HepG2 (cell line): ENCODE results near the gene ALK. TPM values are rescaled to one million over a fixed set of nuclear protein-coding genes. Genes with fewer than 3 reads are reported as not detected.

Source experiments
- ATAC-seq: fragments of 200-7000 bp; cut with Tn5 transposase; 3 replicates; pipeline ENCODE4 v1.9.1; 2020; ENCODE audit warnings: mild to moderate bottlenecking, moderate library complexity
- BruUV-seq: library from RNA; stranded (reverse); fragments of 400-500 nt; replicated peaks from 2 replicates; lab custom pipeline; 2021; lab: Mats Ljungman, UMichigan
- CTCF ChIA-PET: fragments of 300-600 bp; formaldehyde crosslinking; extraction: SDS; loops from one replicate; lab custom pipeline; 2021; ENCODE audit warnings: low total read pairs, inconsistent platforms, low intra/inter-chr PET ratio; lab: Yijun Ruan, JAX
- POLR2A ChIA-PET: fragments of 350-600 bp; sonication (Branson Sonifier 250); formaldehyde crosslinking; loops from one replicate; lab custom pipeline; 2020; ENCODE audit warnings: antibody characterized with exemption, inconsistent platforms; lab: Yijun Ruan, JAX
- DNase-seq: peaks from one replicate; pipeline ENCODE4 v3.0.0-alpha.2; 2015; ENCODE audit warnings: low spot score
- FAIRE-seq: peaks from 3 replicates; lab custom pipeline; 2011; peaks lifted over from hg19 to GRCh38; lab: Jason Lieb, UNC
- H2AFZ ChIP-seq: one replicate; pipeline ENCODE4 v1.6.1; 2011; ENCODE audit warnings: low read length, inconsistent platforms
- H3K27ac ChIP-seq: fragments of 300-600 bp; 3 replicates; pipeline ENCODE4 v1.8.0; 2011; ENCODE audit warnings: mixed run types, mild to moderate bottlenecking, mixed read lengths, low read length, inconsistent platforms; ENCODE audit not compliant: insufficient read depth; ENCODE audit errors: extremely low read length
- H3K27me3 ChIP-seq, 2 experiments: fragments of 200-600 bp in 1 of 2; 2 replicates in 1 of 2; 3 replicates in 1 of 2; pipeline versions ENCODE4 v1.6.0 to v1.8.0; 2011; ENCODE audit warnings: low read length in 2 of 2, mild to moderate bottlenecking in 2 of 2, moderate library complexity in 2 of 2, inconsistent platforms in 1 of 2; ENCODE audit not compliant: insufficient read depth in 2 of 2, control insufficient read depth in 1 of 2
- H3K36me3 ChIP-seq, 2 experiments: fragments of 200-600 bp in 1 of 2; replicated peaks in 1 of 2; 2 replicates in 1 of 2; 3 replicates in 1 of 2; pipeline versions ENCODE4 v1.5.1 to v1.8.0; 2011; ENCODE audit warnings: low read length in 2 of 2, inconsistent platforms in 1 of 2; ENCODE audit not compliant: insufficient read depth in 2 of 2, control insufficient read depth in 1 of 2
- H3K4me1 ChIP-seq: 2 replicates; pipeline ENCODE4 v1.5.1; 2012; ENCODE audit warnings: low read length, inconsistent platforms; ENCODE audit not compliant: insufficient read depth
- H3K4me2 ChIP-seq: 2 replicates; pipeline ENCODE4 v1.6.0; 2011; ENCODE audit warnings: low read depth, low read length, inconsistent platforms
- H3K4me3 ChIP-seq, 3 experiments: fragments of 200-600 bp in 1 of 3; sonication (generic), shearing (Covaris generic) in 1 of 3; replicated peaks in 1 of 3; 2 replicates each; pipeline ENCODE4 v1.5.1; 2011 to 2016; ENCODE audit warnings: low read length in 3 of 3, inconsistent platforms in 2 of 3, low read depth in 2 of 3, mild to moderate bottlenecking in 2 of 3, control low read depth in 1 of 3, mixed read lengths in 1 of 3; ENCODE audit not compliant: insufficient read depth in 1 of 3
- H3K79me2 ChIP-seq: one replicate; pipeline ENCODE4 v1.6.1; 2011; ENCODE audit warnings: low read length, inconsistent platforms; ENCODE audit not compliant: insufficient read depth
- H3K9ac ChIP-seq: 2 replicates; pipeline ENCODE4 v1.6.0; 2011; ENCODE audit warnings: mild to moderate bottlenecking, low read depth, low read length, inconsistent platforms; ENCODE audit not compliant: insufficient read depth
- H3K9me3 ChIP-seq: 2 replicates; pipeline ENCODE4 v1.5.1; 2012; ENCODE audit warnings: mild to moderate bottlenecking, low read length
- H4K20me1 ChIP-seq: 2 replicates; pipeline ENCODE4 v1.6.0; 2011; ENCODE audit warnings: inconsistent platforms, mild to moderate bottlenecking, low read length, moderate library complexity; ENCODE audit not compliant: insufficient read depth
- ATF2 ChIP-seq: sonication (generic); formaldehyde crosslinking; IDR thresholded peaks from 2 replicates; pipeline ENCODE4 v1.4.0; 2020; ENCODE audit warnings: missing genetic modification reagents
- ATF5 ChIP-seq: sonication (generic); formaldehyde crosslinking; IDR thresholded peaks from 2 replicates; pipeline ENCODE4 v1.4.0; 2020; ENCODE audit warnings: mild to moderate bottlenecking, low read depth, missing genetic modification reagents
- DMTF1 ChIP-seq: sonication (generic); formaldehyde crosslinking; IDR thresholded peaks from 2 replicates; pipeline ENCODE4 v1.4.0; 2020; ENCODE audit warnings: mild to moderate bottlenecking, missing genetic modification reagents
- FLYWCH1 ChIP-seq: sonication (generic); formaldehyde crosslinking; IDR thresholded peaks from 2 replicates; pipeline ENCODE4 v1.8.1; 2023; ENCODE audit warnings: mild to moderate bottlenecking, missing genetic modification reagents
- MTF1 ChIP-seq: sonication (generic); formaldehyde crosslinking; IDR thresholded peaks from 2 replicates; pipeline ENCODE4 v1.5.0; 2020; ENCODE audit warnings: missing genetic modification reagents
- RAD51 ChIP-seq: fragments of 450-650 bp; IDR thresholded peaks from 2 replicates; pipeline ENCODE4 v1.6.1; 2016; ENCODE audit warnings: borderline replicate concordance
- RORA ChIP-seq: sonication (generic); formaldehyde crosslinking; IDR thresholded peaks from 2 replicates; pipeline ENCODE4 v1.5.0; 2020; ENCODE audit warnings: mild to moderate bottlenecking, missing genetic modification reagents, moderate library complexity
- RXRB ChIP-seq: IDR thresholded peaks from 2 replicates; pipeline ENCODE4 v1.6.1; 2016; ENCODE audit warnings: borderline replicate concordance, missing genetic modification reagents, missing compliant biosample characterization
- TCF7L2 ChIP-seq: IDR thresholded peaks from 2 replicates; pipeline ENCODE4 v1.6.1; 2011; ENCODE audit warnings: mild to moderate bottlenecking, low read depth, low read length, moderate library complexity
- THAP7 ChIP-seq: sonication (generic); formaldehyde crosslinking; IDR thresholded peaks from 2 replicates; pipeline ENCODE4 v1.8.1; 2023; ENCODE audit warnings: mild to moderate bottlenecking, missing genetic modification reagents
- ZBTB49 ChIP-seq: sonication (generic); formaldehyde crosslinking; IDR thresholded peaks from 2 replicates; pipeline ENCODE4 v1.4.0; 2020; ENCODE audit warnings: missing genetic modification reagents, borderline replicate concordance
- ZNF558 ChIP-seq: sonication (generic); formaldehyde crosslinking; IDR thresholded peaks from 2 replicates; pipeline ENCODE4 v1.9.0; 2022; ENCODE audit warnings: mild to moderate bottlenecking, missing genetic modification reagents, borderline replicate concordance
- ZNF616 ChIP-seq: sonication (generic); formaldehyde crosslinking; IDR thresholded peaks from 2 replicates; pipeline ENCODE4 v1.5.0; 2020; ENCODE audit warnings: low read depth, mild to moderate bottlenecking, missing genetic modification reagents
- ZNF644 ChIP-seq: IDR thresholded peaks from 2 replicates; pipeline ENCODE4 v1.6.1; 2016; ENCODE audit warnings: low read depth
- ZNF775 ChIP-seq: sonication (generic); formaldehyde crosslinking; IDR thresholded peaks from 2 replicates; pipeline ENCODE4 v1.4.0; 2020; ENCODE audit warnings: missing genetic modification reagents, mild to moderate bottlenecking, moderate library complexity, borderline replicate concordance
- WGBS: methylation state at CpG from one replicate; pipeline ENCODE4 v1.1.6; 2017; ENCODE audit warnings: low lambda C conversion rate; 5-methylcytosine and 5-hydroxymethylcytosine counted together
- in situ Hi-C: cut with HindIII; loops from 2 replicates; pipeline ENCODE4 v1.10.0; 2017; ENCODE audit warnings: low pct_unique_long_range_greater_than_20kb; ENCODE audit not compliant: extremely low pct_ligation_motif_present
- intact Hi-C: fragments of 100-400 bp; cut with micrococcal nuclease; formaldehyde crosslinking; loops from one replicate; pipeline ENCODE4 v1.10.0; 2022; ENCODE audit not compliant: unreplicated experiment
- polyA plus RNA-seq, 8 experiments: library from polyadenylated mRNA; depleted of rRNA in 3 of 8; stranded (reverse) in 7 of 8; unstranded in 1 of 8; fragments of >200 nt; fragmentation: Illumina TruSeq in 4 of 8; extraction: Trizol in 4 of 8; gene quantifications; 2 replicates each; pipeline versions ENCODE4 v1.2.1 to v1.2.3, GENCODE V29; 2011 to 2016; ENCODE audit warnings: low read depth in 4 of 8, missing spikeins in 1 of 8, mixed read lengths in 1 of 8; ENCODE audit not compliant: insufficient read depth in 1 of 8
- total RNA-seq, 5 experiments: library from RNA; depleted of rRNA; stranded (reverse); fragments of >200 nt; fragmentation: Illumina TruSeq; extraction: Trizol; gene quantifications; 2 replicates each; pipeline ENCODE4 v1.2.3, GENCODE V29; 2016; ENCODE audit warnings: low read depth in 1 of 5

Gene ALK
- total and polyA plus RNA-seq, 2 of the 13 experiments (the other 11 are each of a cell fraction or from before 2014, with no cell fraction given): not detected

- no peaks in the 10 kb centered on the region for H3K4me1 ChIP-seq
- 9% methylated on average over 8 of the region's 8 CpGs for WGBS
- no peak for FAIRE-seq
- no peaks in the 10 kb centered on the region for H3K36me3 ChIP-seq
- H3K4me3 ChIP-seq: no peak overlapping the region
- peaks cover 0 to 40% of the 10 kb centered on the region in 2 experiments; a peak in 4 of 5 replicates for H3K27me3 ChIP-seq
- intact Hi-C loops: no loop called here
- no peak for DNase-seq
- H2AFZ ChIP-seq: no peak overlapping the region
- in situ Hi-C loops: no loop called here
- no peaks in the 10 kb centered on the region for H4K20me1 ChIP-seq
- H3K4me2 ChIP-seq: no peak overlapping the region
- no peak for ATAC-seq
- H3K9me3 ChIP-seq: no peaks in the 10 kb centered on the region
- TF ChIP-seq ATF2 (CRISPR knock-in tag) (no peak), ZBTB49 (no peak), RAD51 (no peak), RORA (no peak), THAP7 (CRISPR knock-in tag) (no peak), ZNF644 (CRISPR knock-in tag) (no peak), ATF5 (CRISPR knock-in tag) (no peak), FLYWCH1 (CRISPR knock-in tag) (no peak), RXRB (no peak), ZNF775 (CRISPR knock-in tag) (no peak), DMTF1 (no peak), TCF7L2 (no peak), ZNF558 (CRISPR knock-in tag) (no peak), ZNF616 (CRISPR knock-in tag) (no peak), MTF1 (CRISPR knock-in tag) (no peak)
- TF ChIP-seq, all 625 proteins: peak for 0
- no peaks in the 10 kb centered on the region for H3K79me2 ChIP-seq
- BruUV-seq: no TSS peak
- ChIA-PET POLR2A (no interaction called here), CTCF (no interaction called here)
- H3K9ac ChIP-seq: no peak overlapping the region
- H3K27ac ChIP-seq: no peak overlapping the region
Observed at GRCh38 chr2:29317801-29318485, 603.4 kb downstream of the ALK start.
